Measurements from ENCODE around the gene SEL1L2. TPM values are rescaled to one million over a fixed set of nuclear protein-coding genes. Genes with fewer than 3 reads are reported as not detected.

SEL1L2 gene
- polyA plus RNA-seq, 2 of the 4 experiments (the other 2 are of a cell fraction) = not detected

- Histone ChIP-seq H3K4me1 (no peaks in the 10 kb centered on the region), H3K27ac (no peak overlapping the region), H3K9me3 (no peaks in the 10 kb centered on the region), H3K4me3 (no peak overlapping the region), H3K4me2 (no peak overlapping the region)
- ChIA-PET CTCF (no interaction called here), POLR2A (no interaction called here)
- TF ChIP-seq JUN (IDR thresholded peaks at IDR 0.05) (no peak), EP300 (IDR thresholded peaks at IDR 0.05) (no peak), HOXB13 (CRISPR knock-in tag; IDR thresholded peaks at IDR 0.05; ENCODE audit: low read depth) (no peak)
- ATAC-seq = no peak
- WGBS (ENCODE audit: missing lambda C conversion rate) = 8% methylated on average over 1 of the region's 1 CpG
- FAIRE-seq = no peak
- no peak for DNase-seq (ENCODE audit: low read depth in 1 of 2, low spot score in 1 of 2)
Observed at GRCh38 chr20:14033310-14033709, 42.9 kb upstream of the SEL1L2 start.

- CTCF ChIA-PET = interaction anchor here (0.5 kb wide), 1 partner anchor 193 kb away, joined by 3 read pairs; no protein-coding TSS in a partner anchor
- Histone ChIP-seq H3K4me3 (no peak overlapping the region), H3K9me3 (no peaks in the 10 kb centered on the region), H3K27ac (no peak overlapping the region), H3K4me1 (no peaks in the 10 kb centered on the region), H3K4me2 (no peak overlapping the region)
- FAIRE-seq (peak; percentile 82), DNase-seq (ENCODE audit: low read depth in 1 of 2, low spot score in 1 of 2) (no peak), ATAC-seq (no peak)
- 5% methylated on average over 1 of the region's 1 CpG for WGBS (ENCODE audit: missing lambda C conversion rate)
- TF ChIP-seq SREBF2 (IDR thresholded peaks at IDR 0.05) = no peak
- TF ChIP-seq MAFK (IDR thresholded peaks at IDR 0.05; ENCODE audit: partially characterized antibody) = peak; percentile 30
- POLR2A ChIA-PET = no interaction called here
Observed at GRCh38 chr20:14030991-14031390, 40.6 kb upstream of the SEL1L2 start.

- ChIA-PET POLR2A (no interaction called here), CTCF (no interaction called here)
- Histone ChIP-seq H3K4me3 (no peak overlapping the region), H3K4me2 (no peak overlapping the region), H3K27ac (no peak overlapping the region), H3K4me1 (no peaks in the 10 kb centered on the region), H3K9me3 (peaks cover 16% of the 10 kb centered on the region; the same call in 2 of the 3 replicates)
- peak; percentile 63 for FAIRE-seq
- ATAC-seq = no peak
- WGBS (ENCODE audit: missing lambda C conversion rate) = 86% methylated on average over 3 of the region's 3 CpGs
- DNase-seq (ENCODE audit: low read depth in 1 of 2, low spot score in 1 of 2) = no peak
- TF ChIP-seq TP53 (CRISPR knock-in tag; IDR thresholded peaks at IDR 0.05) = no peak
- no peak for TF ChIP-seq CBX8 (IDR thresholded peaks at IDR 0.05)
- TF ChIP-seq CBX2 (IDR thresholded peaks at IDR 0.05; ENCODE audit: borderline replicate concordance, low read depth) = no peak
Observed at GRCh38 chr20:14012671-14013070, 22.3 kb upstream of the SEL1L2 start.

- WGBS (ENCODE audit: missing lambda C conversion rate) = 36% methylated on average over 2 of the region's 2 CpGs
- DNase-seq (ENCODE audit: low read depth in 1 of 2, low spot score in 1 of 2) (no peak), FAIRE-seq (no peak), ATAC-seq (no peak)
- H3K27ac ChIP-seq = no peak overlapping the region
- POLR2A ChIA-PET = no interaction called here
- no peak overlapping the region for H3K4me2 ChIP-seq
- CTCF ChIA-PET = interaction anchor here (1.3 to 1.7 kb wide), 2 partner anchors 12 to 45 kb away, joined by 3 to 5 read pairs; no protein-coding TSS in a partner anchor
- no peaks in the 10 kb centered on the region for H3K4me1 ChIP-seq
- H3K4me3 ChIP-seq = no peak overlapping the region
- no peak for TF ChIP-seq POLR2A (IDR thresholded peaks at IDR 0.05; ENCODE audit: low read length)
- H3K9me3 ChIP-seq = peaks cover 8% of the 10 kb centered on the region; the same call in 2 of the 3 replicates
Observed at GRCh38 chr20:14009208-14009607, 18.8 kb upstream of the SEL1L2 start.

- no peak overlapping the region for H3K27ac ChIP-seq
- no peak for ATAC-seq
- H3K4me3 ChIP-seq = no peak overlapping the region
- FAIRE-seq = no peak
- POLR2A ChIA-PET = no interaction called here
- TF ChIP-seq REST (IDR thresholded peaks at IDR 0.05) (no peak), FOXS1 (CRISPR knock-in tag; IDR thresholded peaks at IDR 0.05) (no peak), PBX3 (IDR thresholded peaks at IDR 0.05) (no peak), GATA3 (IDR thresholded peaks at IDR 0.05; ENCODE audit: borderline replicate concordance) (no peak), CHD2 (IDR thresholded peaks at IDR 0.05; ENCODE audit: low read length, partially characterized antibody) (no peak), ELK1 (IDR thresholded peaks at IDR 0.05; ENCODE audit: low read depth, low read length) (no peak), MAZ (IDR thresholded peaks at IDR 0.05; ENCODE audit: borderline replicate concordance, low read depth, low read length) (no peak), NPAS2 (CRISPR knock-in tag; IDR thresholded peaks at IDR 0.05; ENCODE audit: borderline replicate concordance) (no peak), ZFP36 (IDR thresholded peaks at IDR 0.05; ENCODE audit: borderline replicate concordance, partially characterized antibody) (no peak), HEYL (CRISPR knock-in tag; IDR thresholded peaks at IDR 0.05) (no peak)
- DNase-seq (ENCODE audit: low read depth in 1 of 2, low spot score in 1 of 2) = no peak
- 28% methylated on average over 4 of the region's 4 CpGs for WGBS (ENCODE audit: missing lambda C conversion rate)
- H3K9me3 ChIP-seq = peaks cover 4% of the 10 kb centered on the region; the same call in 2 of the 3 replicates
- CTCF ChIA-PET = interaction anchor here (1.3 kb wide), 1 partner anchor 186 kb away, joined by 3 read pairs; no protein-coding TSS in a partner anchor
- no peaks in the 10 kb centered on the region for H3K4me1 ChIP-seq
- H3K4me2 ChIP-seq = no peak overlapping the region
Observed at GRCh38 chr20:14005996-14006395, 15.6 kb upstream of the SEL1L2 start.
